HG03442 (cell line): ENCODE data around the gene IBA57.

Experiments used
- ATAC-seq: cut with Tn5 transposase; IDR thresholded peaks from one replicate; pipeline ENCODE4 v1.9.1; 2021; ENCODE audit warnings: mild to moderate bottlenecking, moderate library complexity; ENCODE audit not compliant: unreplicated experiment

The IBA57 gene

DNA sequence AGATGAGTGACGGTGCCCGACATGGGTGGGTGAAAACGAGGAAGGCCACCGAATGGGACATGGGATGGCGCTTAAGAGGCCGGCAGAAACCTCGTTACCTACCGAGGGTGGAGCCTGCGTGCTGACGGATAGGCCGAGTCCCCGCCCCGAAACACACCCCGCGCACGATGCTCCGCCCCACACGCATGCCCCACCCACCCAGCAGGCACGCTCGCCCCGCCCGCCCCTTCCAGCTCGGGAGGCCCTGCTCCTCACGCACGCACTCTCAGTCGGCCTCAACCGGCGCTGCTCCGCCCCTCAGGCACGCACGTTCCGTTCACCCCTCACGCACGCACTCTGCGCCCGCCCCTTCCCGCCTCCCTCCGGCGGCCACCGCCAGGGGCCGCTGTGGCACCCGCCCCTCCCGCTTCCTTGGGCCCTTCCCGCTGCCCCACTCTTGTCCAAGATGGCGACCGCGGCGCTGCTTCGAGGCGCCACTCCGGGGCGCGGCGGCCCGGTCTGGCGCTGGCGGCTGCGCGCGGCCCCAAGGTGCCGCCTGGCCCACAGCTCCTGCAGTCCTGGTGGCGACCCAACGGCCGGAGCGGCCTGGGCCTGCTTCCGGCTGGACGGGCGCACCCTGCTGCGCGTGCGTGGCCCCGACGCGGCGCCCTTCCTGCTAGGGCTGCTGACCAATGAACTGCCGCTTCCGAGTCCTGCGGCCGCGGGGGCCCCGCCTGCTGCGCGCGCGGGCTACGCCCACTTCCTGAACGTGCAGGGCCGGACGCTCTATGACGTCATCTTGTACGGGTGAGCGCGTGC, at the start of gene IBA57:
TSS of gene IBA57 (plus strand) at position 433 of the 798 bp plus-strand sequence. CDS start at position 446, 13 bp downstream.
- ATAC-seq, result peak; percentile 75

DNA sequence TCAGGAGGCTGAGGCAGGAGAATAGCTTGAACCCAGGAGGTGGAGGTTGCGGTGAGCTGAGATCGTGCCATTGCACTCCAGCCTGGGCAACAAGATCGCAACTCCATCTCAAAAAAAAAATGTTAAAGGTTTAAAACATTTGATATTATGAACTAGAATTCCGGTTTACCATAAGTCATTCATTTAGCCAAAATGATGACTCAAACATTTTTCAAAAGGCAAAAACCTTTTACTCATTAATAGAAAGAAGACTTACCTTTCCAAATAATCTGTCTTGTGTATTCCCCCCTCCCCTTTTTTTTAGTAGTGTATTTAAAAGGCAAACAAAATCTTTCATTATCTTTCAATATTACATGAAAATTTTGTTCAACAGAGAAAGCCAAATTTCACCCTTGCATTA, 48.3 kb upstream of the IBA57 start:
- ATAC-seq, result no peak

DNA sequence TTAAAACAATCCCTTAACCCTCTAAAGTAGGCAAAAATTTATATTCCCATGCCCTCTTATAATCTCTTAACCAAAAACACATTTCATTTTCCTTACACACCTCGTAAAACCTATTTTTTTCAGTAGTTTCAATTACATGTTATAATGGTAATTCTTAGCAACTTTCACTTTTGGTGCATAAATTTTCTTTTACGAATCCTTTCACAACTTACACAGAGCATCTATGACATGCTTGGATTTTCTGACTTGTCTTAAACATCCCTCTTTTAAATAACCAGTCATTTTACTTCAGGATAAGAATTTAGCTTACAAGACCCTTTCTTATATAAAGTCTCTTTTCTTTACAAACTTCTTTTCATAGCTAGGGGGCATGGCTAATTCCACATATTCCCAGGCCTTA, 47.6 kb upstream of the IBA57 start:
- ATAC-seq, result no peak

- no peak for ATAC-seq
Observed at GRCh38 chr1:228120351-228120750, 45.3 kb upstream of the IBA57 start.

- no peak for ATAC-seq
Observed at GRCh38 chr1:228120857-228121489, 44.6 kb upstream of the IBA57 start.

GRCh38 chr1:228122921-228123441, 42.6 kb upstream of the IBA57 start:
- ATAC-seq, result no peak

DNA sequence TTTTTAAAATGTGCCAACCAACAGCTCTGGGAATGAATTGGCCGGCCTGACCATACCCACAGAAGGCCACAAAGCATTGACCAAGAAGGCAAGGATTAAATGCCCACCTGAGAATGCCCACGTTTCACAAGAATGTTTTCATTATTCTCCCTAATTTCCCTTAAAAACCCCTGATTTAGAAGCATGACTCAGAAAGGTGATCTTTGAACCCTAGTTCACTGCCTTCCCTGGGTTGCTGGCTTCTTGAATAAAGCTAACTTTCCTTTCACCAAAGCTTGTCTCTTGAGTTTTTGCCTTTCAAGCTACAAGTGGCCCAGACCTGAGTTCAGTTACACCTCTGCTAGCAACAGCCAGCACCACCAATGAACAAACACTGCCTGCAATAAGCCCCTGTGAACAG, 42.1 kb upstream of the IBA57 start:
- no peak for ATAC-seq

DNA sequence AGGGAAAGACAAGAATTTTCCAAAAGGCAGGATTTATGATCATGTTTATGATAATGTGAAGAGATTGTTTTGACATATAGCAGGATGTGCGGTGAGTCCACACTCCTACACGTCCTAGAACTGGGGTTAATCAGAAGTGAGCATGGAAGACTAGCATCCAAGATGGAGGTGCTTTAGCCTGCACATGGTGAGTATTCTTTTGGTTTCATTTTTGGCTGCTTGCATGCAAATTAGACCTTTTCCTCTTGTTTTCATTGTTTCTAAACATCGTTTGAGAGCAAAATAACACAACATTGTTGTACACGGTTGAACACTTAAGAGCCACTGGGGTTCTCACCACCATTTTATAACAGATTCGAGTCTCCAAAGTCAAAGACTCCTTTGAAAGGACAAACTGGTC, 40.4 kb upstream of the IBA57 start:
- ATAC-seq, result no peak

GRCh38 chr1:228131766-228132165, 33.8 kb upstream of the IBA57 start:
- ATAC-seq, result no peak

DNA sequence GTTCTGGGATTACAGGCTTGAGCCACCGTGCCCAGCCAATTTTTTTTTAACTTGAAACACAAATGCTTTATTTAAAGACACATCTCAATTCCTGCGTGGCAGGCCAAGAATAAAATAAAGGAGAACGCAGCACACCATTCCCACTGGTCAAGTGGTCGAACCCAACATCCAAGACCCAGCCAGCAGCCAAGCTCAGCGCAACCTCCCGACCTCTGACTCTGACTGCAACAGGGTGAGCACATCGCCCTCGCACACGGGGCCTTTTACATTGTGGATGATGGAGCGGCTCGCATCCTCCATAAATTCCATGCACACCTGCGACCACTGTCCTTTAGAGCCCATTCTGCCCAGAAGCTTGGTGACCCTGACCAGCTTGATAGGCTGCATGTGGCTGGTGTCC, 31.0 kb upstream of the IBA57 start:
- ATAC-seq, result no peak

GRCh38 chr1:228136901-228137300, 28.7 kb upstream of the IBA57 start:
- no peak for ATAC-seq

GRCh38 chr1:228139406-228139930, 26.1 kb upstream of the IBA57 start:
- no peak for ATAC-seq

DNA sequence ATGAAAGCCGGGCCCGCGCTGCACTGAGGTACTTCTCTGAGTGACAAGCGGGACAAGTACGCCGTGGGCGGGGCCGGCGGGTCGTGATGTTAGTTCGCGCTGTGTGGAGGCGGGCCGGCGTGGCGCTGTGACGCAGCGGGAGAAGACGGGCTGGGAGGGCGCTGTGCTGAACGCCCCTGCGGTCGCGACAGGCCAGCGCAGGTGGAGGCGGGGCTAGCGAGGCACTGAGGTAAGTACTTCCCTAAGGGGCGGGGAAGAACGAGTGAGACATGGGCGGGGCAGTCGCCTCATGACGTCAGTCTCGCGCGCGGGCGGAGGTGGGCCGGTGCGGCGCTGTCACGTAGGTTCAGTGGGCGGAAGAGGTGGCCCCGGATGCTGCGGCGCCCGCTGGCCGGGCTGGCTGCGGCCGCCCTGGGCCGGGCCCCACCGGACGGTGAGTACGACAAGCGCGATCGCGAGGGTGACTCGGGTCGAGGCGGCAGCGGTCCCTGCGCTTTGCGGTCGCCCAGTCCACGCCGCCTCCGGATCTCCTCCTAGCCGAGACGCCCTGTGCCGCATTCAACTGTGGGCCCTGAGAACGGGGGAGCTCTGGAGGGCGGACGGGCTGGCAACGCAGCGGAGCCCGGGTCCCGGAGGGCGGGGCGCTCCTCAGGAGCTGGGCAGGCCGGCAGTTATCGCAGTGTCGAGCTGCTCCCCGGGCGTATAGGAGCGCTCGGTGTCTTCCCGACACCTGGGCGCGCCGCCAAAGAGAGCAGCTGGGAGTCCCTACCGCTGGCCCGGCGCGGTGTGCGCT, 25.5 kb upstream of the IBA57 start, which contains the start of gene GUK1:
TSS of gene GUK1 (plus strand) at position 349 of the 793 bp plus-strand sequence. CDS start at position 373, 24 bp downstream.
- peak; percentile 88 for ATAC-seq

GRCh38 chr1:228140724-228141225, 24.8 kb upstream of the IBA57 start:
- ATAC-seq, result no peak

DNA sequence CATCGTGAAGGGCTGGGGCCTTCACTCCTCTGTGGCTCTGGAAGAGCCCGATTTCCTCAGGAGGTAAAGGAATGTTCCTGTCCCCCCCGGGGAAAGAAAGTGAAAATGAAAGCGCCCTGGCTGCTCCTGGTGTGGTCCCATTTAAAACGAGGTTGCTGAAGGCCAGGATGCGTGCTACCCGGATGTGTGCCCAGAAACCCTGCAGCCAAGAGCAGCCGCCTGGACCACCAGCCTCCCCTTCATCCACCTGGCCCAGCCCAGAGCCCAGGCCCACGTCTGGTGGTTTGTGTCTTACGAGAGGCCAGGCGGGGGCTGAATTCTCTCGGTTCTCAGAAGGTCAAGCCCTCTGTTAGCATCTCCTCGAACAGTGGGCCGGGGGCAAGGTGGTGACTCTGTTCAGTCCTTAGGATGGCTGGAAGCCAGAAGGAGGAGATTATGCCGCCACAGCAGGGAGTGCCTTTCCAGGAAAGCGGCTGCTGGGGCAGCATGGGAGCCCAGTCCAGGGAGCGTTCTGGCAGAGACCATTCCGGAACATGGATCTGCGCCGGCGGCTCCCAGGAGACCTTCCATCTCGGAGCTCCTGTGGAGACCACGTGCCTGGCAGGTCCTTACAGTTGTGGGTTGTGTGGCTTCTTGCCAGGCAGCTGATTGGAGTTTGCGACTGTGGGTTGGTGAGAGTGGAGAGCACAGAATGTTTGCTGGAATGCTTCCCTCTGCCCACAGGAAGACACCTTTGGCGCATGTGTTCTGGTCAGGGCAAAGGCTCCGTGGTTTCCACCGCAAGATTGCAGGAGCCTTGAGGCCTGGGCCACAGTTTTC, 24.2 kb upstream of the IBA57 start:
- no peak for ATAC-seq

- ATAC-seq, result no peak
Observed at GRCh38 chr1:228142155-228142691, 23.4 kb upstream of the IBA57 start.

- no peak for ATAC-seq
Observed at GRCh38 chr1:228142701-228143136, 22.9 kb upstream of the IBA57 start.

DNA sequence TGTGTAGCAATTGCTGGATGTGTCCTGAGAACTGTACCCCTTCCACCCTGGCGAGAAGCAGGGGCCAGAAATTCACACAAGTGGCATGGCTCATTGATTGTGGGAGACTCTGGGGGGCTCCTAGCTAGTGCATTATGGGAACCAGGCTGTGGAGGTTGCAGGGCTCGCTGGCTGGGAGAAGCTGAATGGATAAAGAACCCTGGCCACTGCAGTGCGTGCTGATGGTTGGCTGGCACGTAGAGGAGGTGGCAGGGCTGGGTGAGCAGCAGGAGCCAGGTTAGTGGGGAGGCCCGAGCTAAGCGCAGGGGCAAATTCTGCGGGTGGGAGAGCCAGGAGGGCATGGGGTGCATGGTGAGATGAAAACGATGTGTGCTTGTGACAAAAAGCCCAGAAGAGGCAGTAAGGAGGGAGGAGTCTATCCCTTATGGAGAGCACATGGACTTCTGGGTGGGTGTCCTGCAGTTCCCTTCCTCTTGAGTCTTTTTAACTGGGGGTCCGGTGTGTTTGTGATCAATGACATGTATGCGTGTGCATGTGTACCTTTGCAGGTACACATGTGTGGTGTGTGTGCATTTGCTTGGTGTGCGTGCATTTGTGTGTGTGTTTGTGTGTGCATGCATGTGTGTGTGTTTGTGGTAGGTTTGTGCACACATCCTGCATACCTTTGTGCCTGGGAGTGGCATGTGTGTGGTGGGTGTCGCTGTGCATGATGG, 22.0 kb upstream of the IBA57 start:
- no peak for ATAC-seq
